HAP-1 (cell line): ENCODE results near the gene COPZ1.

Experiments
- DNase-seq, 2 experiments: peaks; one replicate each; pipeline ENCODE4 v3.0.0-alpha.2; 2016 to 2020; ENCODE audit warnings: low spot score in 2 of 2
- H3K27me3 ChIP-seq: fragments of 250-450 bp; sonication (Bioruptor Pico); 2 replicates; pipeline ENCODE4 v1.5.1; 2020; ENCODE audit warnings: low read depth, mild to moderate bottlenecking, moderate library complexity
- H3K36me3 ChIP-seq: fragments of 250-450 bp; sonication (Bioruptor Pico); replicated peaks from 2 replicates; pipeline ENCODE4 v1.5.1; 2020; ENCODE audit warnings: mild to moderate bottlenecking
- H3K4me1 ChIP-seq: fragments of 250-450 bp; sonication (Bioruptor Pico); 2 replicates; pipeline ENCODE4 v1.5.1; 2020; ENCODE audit warnings: mild to moderate bottlenecking
- H3K4me3 ChIP-seq: fragments of 250-450 bp; sonication (Bioruptor Pico); 2 replicates; pipeline ENCODE4 v1.5.1; 2020; ENCODE audit warnings: mild to moderate bottlenecking, moderate library complexity
- H3K9me3 ChIP-seq: fragments of 250-450 bp; sonication (Bioruptor Pico); 2 replicates; pipeline ENCODE4 v1.5.1; 2020; ENCODE audit warnings: mild to moderate bottlenecking, moderate library complexity
- in situ Hi-C: fragments of 300-500 bp; cut with MboI; formaldehyde crosslinking; loops from 3 replicates; pipeline ENCODE4 v1.14.3; 2020; ENCODE audit warnings: low sequenced_read_pairs, inconsistent platforms, mixed read lengths

COPZ1 gene

DNA sequence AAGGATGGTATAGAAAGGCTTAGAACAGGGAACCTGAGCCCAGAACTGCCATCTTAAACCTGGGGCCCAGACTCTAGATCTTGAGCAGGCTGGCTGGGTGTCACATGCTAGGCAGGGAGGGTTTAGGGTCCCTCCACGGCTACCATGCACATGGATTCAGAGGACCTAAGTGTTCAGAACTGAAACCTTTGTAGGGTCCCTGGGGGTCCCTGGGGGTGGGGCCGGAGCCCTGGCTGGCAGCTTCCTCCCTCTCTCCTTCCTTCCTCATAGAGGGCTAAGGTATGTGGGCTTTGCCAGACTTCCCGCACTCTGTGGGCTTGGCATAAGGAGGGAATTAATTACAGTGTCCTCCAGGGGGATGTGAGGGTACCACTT is 64.2 kb downstream of the COPZ1 start:
- Histone ChIP-seq H3K4me3 (no peak overlapping the region), H3K9me3 (no peaks in the 10 kb centered on the region), H3K27me3 (no peaks in the 10 kb centered on the region), H3K36me3 (no peaks in the 10 kb centered on the region), H3K4me1 (peaks cover 4% of the 10 kb centered on the region; the same call in 1 of the 2 replicates)
- in situ Hi-C loops: no loop called here
- DNase-seq: no peak

DNA sequence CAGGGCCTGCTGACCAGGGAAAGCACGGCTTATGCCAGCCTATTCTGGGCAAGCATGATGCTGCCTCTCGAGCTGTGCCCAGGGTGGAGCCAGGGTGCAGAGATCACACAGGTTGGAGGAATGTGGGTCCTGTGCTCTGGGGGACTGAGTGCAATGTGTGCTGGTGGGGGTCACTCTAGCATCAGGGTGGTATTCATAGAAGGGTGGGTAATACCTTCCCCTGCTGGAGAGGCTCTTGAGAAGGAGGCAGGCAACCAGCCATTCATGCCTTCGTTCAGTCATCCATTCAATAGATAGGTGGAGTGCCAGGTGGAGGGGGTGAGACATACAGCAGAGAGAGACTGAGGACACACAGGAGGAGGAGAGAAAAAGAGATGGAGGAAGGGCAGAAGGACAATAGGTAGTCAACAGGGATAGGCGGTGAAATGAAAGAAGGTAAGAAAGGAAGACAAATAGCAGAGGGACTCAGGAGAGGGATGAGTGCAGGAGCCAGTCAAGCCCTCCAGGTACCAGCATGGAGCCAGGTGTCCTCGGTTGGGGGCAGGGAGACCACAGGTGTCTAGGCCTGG is 64.8 kb downstream of the COPZ1 start:
- Histone ChIP-seq H3K4me1 (peaks cover 4% of the 10 kb centered on the region; the same call in 1 of the 2 replicates), H3K27me3 (no peaks in the 10 kb centered on the region), H3K36me3 (no peaks in the 10 kb centered on the region), H3K4me3 (no peak overlapping the region), H3K9me3 (no peaks in the 10 kb centered on the region)
- no peak for DNase-seq
- in situ Hi-C loops: no loop called here

DNA sequence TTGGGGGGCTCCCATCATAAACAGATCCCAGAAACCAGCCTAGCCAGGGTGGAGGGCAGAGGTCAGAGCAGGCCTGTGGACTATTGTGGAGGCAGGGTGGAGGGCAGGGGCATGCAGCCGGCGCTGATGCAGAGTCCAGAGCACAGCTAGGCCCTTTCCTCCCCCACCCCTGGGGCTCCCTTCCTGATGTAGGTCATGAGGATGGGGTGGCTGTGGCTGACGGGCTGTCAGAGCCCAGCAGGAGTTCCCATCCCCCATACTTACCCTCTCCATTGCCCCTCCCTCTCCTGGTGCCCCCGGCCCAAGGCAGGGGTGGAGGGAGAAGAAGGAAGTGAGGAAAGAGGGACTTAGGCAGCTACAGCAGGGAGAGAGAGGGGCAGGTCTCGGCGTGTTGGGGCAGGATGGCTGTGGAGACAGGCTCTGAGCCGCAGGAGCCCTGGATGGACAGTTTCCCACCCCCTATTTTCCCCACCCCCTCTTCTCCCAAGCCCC is 65.3 kb downstream of the COPZ1 start:
- Histone ChIP-seq H3K27me3 (no peaks in the 10 kb centered on the region), H3K4me3 (no peak overlapping the region), H3K9me3 (no peaks in the 10 kb centered on the region), H3K36me3 (peaks cover 5% of the 10 kb centered on the region; the same call in 1 of the 2 replicates), H3K4me1 (peaks cover 4% of the 10 kb centered on the region; the same call in 1 of the 2 replicates)
- DNase-seq: no peak
- in situ Hi-C loops: no loop called here

DNA sequence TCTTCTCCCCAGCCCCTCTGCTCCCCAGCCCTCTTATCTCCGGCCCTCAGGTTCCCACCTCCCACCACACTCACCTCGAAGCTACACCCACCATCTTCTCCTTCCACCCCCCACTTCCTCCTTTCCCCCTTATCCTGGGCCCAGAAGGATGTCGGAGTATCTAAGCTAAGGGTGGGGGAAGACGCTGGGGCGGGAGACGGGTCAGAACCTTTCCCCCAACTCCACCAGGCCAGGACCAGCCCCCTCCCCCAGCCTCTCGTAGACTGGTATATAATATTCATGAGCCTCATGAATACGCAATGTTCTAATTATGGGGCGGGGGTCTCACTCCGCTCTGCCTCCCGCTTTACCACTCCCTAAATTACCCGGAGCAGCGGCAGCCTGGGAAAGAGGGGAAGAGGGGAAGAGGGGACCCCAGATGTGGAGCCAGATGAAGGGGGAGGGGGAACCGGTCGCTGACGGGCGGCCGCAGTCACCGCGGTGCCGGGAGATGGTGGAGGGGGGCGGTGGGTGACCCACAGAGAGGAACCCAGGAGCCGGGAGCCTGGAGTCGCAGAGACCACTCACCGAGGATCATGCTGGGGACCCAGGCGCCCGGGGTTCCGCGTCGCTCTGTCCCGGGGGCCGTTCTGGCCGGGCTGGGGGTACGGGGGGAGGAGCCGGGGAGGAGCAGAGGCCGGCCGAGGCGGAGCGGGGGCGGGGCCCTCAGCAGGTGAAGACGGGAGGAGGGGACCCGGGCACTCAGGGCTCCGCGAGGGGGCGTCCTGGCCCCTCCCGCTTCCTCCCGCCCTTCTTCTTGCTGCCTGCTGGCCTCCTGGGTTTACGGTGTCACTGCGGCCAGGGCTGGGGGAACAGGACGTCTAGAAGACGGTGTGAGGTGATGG is 66.0 kb downstream of the COPZ1 start:
- peaks cover 6% of the 10 kb centered on the region for H3K36me3 ChIP-seq
- H3K9me3 ChIP-seq: no peaks in the 10 kb centered on the region
- peaks cover 4% of the 10 kb centered on the region; the same call in 1 of the 2 replicates for H3K4me1 ChIP-seq
- no peaks in the 10 kb centered on the region for H3K27me3 ChIP-seq
- in situ Hi-C loops: no loop called here
- H3K4me3 ChIP-seq: peak overlapping the region; percentile 56
- DNase-seq: peak; percentile 66 to 86

DNA sequence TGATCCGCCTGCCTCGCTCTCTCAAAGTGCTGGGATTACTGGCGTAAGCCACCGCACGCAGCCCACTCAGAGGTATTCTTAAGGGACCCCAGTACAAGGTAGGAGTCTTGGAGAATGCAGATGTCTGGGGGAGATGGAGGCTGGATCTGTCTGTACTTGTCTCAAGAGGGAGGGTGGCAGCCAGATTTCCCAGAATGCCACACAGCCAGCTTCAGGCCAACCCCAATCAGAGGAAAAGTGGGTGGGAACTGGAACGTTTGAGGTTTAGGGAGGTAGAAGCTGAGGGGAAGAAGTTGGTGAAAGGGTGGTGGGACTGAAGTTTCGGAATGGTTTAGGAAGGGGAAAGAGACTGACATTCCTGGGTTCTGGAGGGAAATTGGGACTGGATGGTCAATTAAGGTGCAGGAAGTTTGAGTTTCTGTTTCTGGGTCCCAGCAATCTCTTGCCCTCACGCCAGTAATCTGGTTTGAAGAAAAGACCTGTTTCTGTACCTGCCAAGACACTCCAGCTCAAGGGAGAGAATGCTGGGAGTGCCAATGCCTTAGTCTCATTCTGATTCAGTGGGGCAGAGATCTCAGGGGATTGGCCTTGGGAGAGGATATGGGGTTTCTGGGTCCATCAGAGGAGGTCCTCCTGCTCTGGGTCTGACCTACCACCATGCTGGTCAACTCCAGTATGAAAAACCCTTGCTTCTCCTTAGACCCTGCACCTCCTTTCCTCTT is 67.7 kb downstream of the COPZ1 start:
- peaks cover 13% of the 10 kb centered on the region for H3K36me3 ChIP-seq
- DNase-seq: no peak
- peaks cover 4% of the 10 kb centered on the region; the same call in 1 of the 2 replicates for H3K4me1 ChIP-seq
- in situ Hi-C loops: no loop called here
- no peaks in the 10 kb centered on the region for H3K9me3 ChIP-seq
- H3K4me3 ChIP-seq: no peak overlapping the region
- H3K27me3 ChIP-seq: no peaks in the 10 kb centered on the region

DNA sequence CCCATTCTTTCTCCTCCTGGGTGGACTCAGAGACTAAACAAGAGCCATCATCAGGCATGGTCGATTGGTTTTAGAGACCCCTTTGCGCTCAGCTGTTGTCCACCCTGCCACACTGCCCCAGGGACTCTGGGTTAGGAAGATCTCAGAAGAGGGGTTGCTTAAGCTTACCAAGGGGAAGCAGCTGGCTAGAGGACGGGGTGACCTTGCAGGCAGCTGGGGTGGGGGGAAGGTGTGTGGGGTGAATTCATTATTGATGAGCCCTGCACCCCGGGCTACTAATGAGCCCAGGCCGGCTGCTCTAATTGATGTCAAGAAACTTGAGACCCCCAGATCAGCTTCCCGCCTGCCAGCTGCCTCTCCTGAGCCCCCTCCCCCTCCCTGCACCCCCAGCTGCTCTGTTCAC is 68.3 kb downstream of the COPZ1 start:
- no peak for DNase-seq
- H3K9me3 ChIP-seq: no peaks in the 10 kb centered on the region
- peaks cover 4% of the 10 kb centered on the region; the same call in 1 of the 2 replicates for H3K4me1 ChIP-seq
- no peak overlapping the region for H3K4me3 ChIP-seq
- peaks cover 18% of the 10 kb centered on the region for H3K36me3 ChIP-seq
- in situ Hi-C loops: no loop called here
- H3K27me3 ChIP-seq: no peaks in the 10 kb centered on the region

DNA sequence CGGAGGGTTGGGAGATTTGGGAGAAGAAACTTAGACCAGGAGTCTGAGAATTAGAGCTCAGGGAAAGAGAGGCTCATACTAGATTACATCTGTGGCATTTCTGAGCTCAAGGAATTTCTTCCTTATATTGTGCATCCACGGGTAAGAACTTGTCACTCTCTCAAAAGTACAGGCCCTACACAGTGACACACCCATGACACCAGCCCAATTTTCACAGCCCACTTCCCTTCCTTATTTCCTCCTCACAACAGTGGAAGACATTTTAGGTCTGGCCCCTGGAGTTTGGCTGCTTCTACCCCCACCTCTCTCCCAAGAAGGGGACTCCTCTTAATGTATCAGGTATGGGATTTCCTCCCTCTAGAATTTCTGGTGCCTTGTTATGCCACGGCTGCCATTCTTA is 68.8 kb downstream of the COPZ1 start:
- H3K36me3 ChIP-seq: peaks cover 22% of the 10 kb centered on the region
- no peaks in the 10 kb centered on the region for H3K9me3 ChIP-seq
- H3K27me3 ChIP-seq: no peaks in the 10 kb centered on the region
- no peaks in the 10 kb centered on the region for H3K4me1 ChIP-seq
- in situ Hi-C loops: no loop called here
- H3K4me3 ChIP-seq: no peak overlapping the region
- DNase-seq: no peak

DNA sequence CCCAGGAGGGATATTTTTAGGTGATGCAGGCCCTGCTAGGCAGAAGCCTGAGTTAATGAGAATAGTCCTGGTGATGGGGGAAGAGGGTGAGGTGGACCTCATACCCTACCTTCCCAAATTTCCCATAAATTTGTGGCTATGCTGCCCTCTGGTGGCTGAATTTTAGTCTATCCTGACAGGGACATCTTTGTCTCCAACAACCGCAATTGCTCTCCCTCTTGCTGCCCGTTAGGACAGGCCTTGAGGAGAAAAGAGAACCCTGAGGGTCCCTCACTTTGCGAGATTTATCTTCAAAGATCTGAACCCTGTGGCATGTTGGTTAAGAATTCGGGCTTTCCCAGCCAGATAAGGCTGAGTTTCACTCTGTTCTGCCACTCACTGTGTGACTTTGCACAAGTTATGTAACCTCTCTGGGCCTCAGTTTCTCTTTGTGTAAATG is 69.4 kb downstream of the COPZ1 start:
- no peaks in the 10 kb centered on the region for H3K4me1 ChIP-seq
- no peak overlapping the region for H3K4me3 ChIP-seq
- peaks cover 22% of the 10 kb centered on the region for H3K36me3 ChIP-seq
- peak; percentile 47 to 83 for DNase-seq
- H3K27me3 ChIP-seq: no peaks in the 10 kb centered on the region
- in situ Hi-C loops: no loop called here
- H3K9me3 ChIP-seq: no peaks in the 10 kb centered on the region

DNA sequence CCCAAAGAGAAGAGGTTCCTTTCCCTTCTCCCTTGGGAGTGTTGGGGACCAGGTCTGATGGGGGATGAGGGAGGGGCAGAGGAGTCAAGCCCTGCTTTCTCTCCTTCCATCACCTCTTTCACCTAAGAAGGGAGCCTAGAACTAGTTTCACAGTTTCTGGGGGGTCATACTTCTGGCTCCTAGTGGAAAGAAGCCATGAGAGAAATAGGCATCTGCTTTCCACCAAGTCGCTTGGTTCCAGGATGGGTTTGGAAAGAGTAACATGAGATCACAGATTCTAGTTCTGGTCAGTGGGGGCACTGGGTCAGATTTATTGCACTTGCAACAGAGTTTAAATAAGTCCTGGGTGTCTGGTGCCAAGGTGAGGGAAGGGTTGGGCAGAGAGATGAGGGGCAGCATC is 70.1 kb downstream of the COPZ1 start:
- Histone ChIP-seq H3K9me3 (no peaks in the 10 kb centered on the region), H3K27me3 (no peaks in the 10 kb centered on the region), H3K4me3 (no peak overlapping the region), H3K36me3 (peaks cover 29% of the 10 kb centered on the region), H3K4me1 (no peaks in the 10 kb centered on the region)
- in situ Hi-C loops: loop anchor here (5.0 kb wide), 1 partner anchor 47 kb away; no protein-coding TSS in a partner anchor
- no peak for DNase-seq

DNA sequence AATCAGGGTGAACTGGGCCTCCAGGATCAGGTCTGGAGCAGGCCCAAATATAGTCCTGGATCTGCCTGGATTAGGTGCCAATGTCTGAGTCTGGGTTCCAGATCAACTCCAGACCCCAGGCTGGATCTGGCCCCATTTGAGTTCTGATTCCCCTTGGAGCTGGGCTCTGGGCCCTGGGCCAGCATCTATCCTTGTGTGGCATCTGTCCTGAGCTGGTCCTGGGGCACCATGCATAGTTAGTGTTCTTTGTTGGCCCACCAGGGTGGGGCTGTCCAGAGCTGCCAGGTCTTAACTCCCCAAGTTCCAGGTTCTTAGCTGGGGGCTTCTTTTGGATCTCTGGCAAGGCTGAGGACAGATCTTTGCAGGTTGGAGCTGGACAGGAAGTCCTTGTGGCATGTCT is 70.6 kb downstream of the COPZ1 start:
- Histone ChIP-seq H3K27me3 (no peaks in the 10 kb centered on the region), H3K4me3 (no peak overlapping the region), H3K9me3 (no peaks in the 10 kb centered on the region), H3K36me3 (peaks cover 34% of the 10 kb centered on the region), H3K4me1 (no peaks in the 10 kb centered on the region)
- in situ Hi-C loops: loop anchor here (5.0 kb wide), 1 partner anchor 47 kb away; no protein-coding TSS in a partner anchor
- no peak for DNase-seq

DNA sequence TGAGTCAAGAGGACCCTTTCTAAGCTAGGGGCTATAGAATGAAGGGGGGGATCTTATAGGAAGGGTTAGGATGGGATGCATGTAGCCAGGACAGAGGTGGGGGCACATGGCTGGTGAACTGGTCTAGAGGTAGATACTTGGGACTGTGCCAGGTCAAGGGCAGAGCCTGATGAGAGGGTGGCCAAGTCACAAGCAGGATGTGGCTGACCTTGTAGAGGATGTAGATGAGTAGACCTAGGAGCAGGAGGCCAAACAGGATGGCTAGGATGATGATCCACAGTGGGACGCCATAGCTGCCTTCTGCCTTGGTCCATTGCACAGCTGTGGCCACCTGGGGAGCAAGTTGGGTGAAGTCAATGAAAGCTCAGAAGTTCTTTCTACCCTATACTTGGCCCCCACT is 72.2 kb downstream of the COPZ1 start:
- in situ Hi-C loops: loop anchor here (5.0 kb wide), 1 partner anchor 45 kb away; no protein-coding TSS in a partner anchor
- no peaks in the 10 kb centered on the region for H3K27me3 ChIP-seq
- DNase-seq: no peak
- no peaks in the 10 kb centered on the region for H3K4me1 ChIP-seq
- peaks cover 49% of the 10 kb centered on the region for H3K36me3 ChIP-seq
- no peak overlapping the region for H3K4me3 ChIP-seq
- H3K9me3 ChIP-seq: no peaks in the 10 kb centered on the region

DNA sequence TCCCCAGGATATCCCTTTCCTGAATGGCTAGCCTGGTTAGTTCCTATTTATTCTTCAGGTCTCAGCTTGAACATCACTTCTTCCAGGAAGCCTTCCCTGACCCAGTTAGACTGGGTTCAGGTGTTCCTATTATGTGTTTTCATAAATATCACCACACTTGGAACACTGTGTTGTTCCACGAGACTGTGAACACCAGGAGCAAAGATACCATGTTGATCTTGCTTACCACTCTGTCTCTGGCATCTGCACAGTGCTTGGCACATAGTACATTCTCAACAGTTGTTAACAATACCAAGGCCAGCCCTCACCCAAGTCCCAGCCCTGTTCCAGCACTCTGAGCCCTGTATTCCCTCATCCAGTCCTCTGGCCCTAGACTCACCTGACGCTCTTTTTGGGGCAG is 73.3 kb downstream of the COPZ1 start:
- Histone ChIP-seq H3K27me3 (no peaks in the 10 kb centered on the region), H3K9me3 (no peaks in the 10 kb centered on the region), H3K36me3 (peaks cover 56% of the 10 kb centered on the region), H3K4me3 (no peak overlapping the region), H3K4me1 (no peaks in the 10 kb centered on the region)
- in situ Hi-C loops: loop anchor here (5.0 kb wide), 1 partner anchor 44 kb away; no protein-coding TSS in a partner anchor
- no peak for DNase-seq

DNA sequence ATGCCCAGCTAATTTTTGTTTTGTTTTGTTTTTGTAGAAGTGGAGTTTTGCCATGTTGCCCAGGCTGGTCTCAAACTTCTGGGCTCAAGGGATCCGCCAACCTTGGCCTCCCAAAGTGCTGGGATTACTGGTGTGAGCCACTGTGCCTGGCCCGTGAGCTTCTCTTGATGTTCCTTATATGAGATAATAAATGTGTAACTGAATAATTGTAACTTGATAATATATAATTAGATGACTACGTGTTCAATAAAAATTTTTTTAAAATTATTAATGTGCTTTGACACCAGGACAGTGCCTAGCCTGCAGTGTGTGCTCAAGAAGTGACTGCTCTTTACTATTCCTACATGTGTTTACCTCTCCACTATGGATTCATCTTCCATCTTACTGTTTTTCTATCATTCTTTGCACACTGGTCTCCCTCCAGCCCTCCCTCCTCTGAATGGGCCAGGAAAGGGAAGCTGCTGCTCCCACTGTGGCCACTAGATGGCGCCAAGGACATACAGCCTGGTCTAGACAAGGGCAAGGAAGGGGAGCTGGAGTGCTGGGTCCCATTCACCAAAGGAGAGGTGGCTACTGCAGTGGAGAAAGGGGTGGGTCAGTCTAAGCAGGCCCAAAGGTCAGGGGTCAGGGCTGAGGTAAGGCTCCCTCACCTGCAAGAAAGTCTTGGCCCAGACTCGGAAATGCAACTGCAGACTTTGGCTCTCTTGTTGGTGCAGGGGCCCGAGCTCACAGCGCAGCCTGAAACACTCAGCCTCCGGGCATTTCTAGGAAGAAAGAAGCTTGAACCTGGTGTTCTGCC is 74.3 kb downstream of the COPZ1 start:
- Histone ChIP-seq H3K9me3 (no peaks in the 10 kb centered on the region), H3K27me3 (no peaks in the 10 kb centered on the region), H3K4me3 (no peak overlapping the region), H3K4me1 (no peaks in the 10 kb centered on the region), H3K36me3 (peaks cover 66% of the 10 kb centered on the region)
- in situ Hi-C loops: loop anchor here (5.0 kb wide), 1 partner anchor 43 kb away; no protein-coding TSS in a partner anchor
- DNase-seq: peak; percentile 57 to 89
